Left kidney (tissue), 2 donors: ENCODE measurements around the gene TXNRD2. TPM values are rescaled to one million over a fixed set of nuclear protein-coding genes. Genes with fewer than 3 reads are reported as not detected.

Source experiments
- DNase-seq: peaks from one replicate; pipeline ENCODE4 v3.0.0-alpha.2; 2013
- polyA plus RNA-seq: library from polyadenylated mRNA; unstranded; fragments of 120-200 nt; gene quantifications from one replicate; pipeline ENCODE4 v1.2.1, GENCODE V29; 2013; ENCODE audit not compliant: insufficient read length

Gene TXNRD2
- polyA plus RNA-seq, 1 donor, result 27.7 TPM

DNA sequence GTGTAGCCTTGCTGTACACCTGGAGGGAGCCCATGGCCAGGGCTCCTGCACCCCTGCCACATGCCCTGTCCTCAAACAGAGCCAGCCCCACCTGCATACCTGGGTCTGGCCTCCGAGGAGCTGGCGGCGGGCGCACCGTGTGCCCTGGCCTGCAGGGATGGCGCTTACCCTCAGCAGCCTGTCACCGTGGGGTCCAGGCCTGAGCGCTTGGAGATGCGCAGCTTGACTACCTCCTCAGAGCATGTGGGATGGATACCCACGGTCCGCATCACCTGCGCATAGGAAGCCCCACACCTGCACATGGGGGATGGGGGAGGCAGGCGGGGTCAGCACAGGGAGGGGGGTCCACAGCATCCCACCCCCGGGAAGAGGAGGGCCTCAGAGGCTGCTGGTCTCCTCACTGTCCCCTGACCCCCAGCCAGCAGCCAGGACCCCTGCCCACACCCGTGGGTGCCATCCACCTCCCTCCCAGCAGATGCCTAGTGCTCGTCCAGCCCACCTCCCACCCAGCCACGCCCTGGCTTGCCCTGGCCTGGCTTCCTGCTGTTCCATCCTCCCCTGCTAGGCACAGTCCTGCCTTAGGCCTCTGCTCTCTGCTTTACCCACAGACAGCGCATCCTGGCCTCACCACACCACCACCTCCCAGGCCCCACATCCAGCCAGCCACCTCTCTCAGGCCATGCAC is 64.5 kb downstream of the TXNRD2 start:
- DNase-seq, result no peak

DNA sequence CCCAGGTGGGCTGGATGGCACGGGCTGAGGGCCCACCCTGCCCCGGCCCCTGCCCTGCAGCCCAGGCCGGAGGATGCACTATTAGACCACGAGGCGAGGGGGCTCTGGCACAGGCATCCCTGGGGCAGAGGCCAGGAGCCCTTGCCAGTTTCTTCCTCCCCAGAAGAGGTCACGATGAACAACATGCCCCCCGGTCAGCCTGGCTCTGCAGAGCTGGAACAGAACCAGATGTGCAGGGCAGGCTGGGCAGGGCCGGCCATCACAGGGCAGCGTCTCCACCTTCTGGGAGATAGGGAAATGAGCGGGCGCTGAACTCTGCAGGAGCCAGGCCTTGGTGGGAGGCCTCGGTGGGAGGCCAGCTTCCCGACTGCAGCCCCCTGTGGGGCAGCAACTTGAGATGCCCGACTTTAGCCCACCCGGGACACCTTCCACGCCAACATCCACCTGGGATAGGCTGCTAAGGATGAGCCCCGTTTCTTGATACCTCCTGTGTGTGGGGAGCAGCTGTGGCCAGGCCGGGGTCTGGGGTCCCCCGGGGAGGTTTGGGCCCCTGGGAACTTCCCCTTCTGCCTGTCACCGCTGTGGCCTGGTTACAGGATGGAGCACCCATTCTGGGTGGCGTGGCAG is 65.2 kb downstream of the TXNRD2 start:
- DNase-seq, result no peak

DNA sequence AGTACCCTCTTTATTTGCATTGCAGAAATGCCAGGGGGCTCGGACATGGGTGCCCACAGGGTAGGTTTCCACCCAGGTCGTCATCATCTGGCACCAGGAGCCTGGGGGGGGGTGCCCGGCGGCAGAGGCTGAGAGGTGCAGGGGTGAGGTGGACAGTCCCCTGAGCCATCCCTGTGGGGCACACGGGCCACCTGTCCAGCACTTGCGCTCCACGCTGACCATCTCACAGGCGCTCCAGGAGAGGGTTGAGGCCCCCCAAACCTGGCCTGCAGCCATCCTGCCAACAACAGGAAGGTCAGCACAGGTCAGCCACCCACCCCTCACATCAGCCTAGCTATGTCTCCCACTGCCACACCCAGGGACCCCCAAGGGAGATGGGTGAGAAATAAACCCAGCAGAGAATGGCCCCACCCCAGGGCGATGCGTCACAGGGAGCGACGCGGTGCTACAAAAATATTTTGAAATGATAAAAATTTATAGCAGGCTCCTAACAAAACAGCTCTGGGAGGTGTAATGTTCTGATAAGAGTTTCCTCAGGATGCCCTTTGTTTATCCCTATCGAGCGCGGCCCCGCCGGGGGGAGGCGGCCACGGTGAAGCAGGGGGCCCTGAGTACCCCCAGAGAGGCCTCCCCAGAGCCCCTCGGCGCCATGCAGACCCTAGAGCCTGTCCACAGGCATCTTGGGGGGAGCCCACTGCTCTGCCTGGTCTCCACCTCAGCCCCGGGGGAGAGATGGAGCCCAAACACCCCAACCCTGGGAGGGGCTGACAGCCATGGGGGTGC is 65.9 kb downstream of the TXNRD2 start:
- DNase-seq, result no peak

DNA sequence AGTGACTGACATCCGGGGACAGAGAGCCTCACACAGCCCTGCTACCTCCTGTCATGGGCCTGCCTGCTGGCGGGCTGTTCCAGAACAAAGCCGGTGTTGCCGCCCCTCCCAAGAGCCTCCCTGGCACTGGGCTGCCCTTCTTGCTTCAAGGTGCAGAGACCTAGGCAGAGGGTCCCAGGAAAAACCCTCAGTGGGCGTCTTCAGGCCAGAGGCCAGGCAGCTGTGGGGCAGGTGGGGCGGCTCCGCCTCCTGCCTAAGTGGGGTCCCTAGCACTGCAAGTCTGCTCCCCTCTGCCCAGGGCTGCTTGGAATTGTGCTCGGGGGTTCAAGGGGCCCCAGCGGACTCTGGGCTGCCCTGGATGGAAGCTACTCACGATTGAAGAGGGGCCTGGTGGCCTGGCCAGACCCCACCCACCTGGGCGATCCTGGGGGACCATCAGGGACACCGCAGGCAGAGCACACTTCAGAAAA is 66.5 kb downstream of the TXNRD2 start:
- no peak for DNase-seq

DNA sequence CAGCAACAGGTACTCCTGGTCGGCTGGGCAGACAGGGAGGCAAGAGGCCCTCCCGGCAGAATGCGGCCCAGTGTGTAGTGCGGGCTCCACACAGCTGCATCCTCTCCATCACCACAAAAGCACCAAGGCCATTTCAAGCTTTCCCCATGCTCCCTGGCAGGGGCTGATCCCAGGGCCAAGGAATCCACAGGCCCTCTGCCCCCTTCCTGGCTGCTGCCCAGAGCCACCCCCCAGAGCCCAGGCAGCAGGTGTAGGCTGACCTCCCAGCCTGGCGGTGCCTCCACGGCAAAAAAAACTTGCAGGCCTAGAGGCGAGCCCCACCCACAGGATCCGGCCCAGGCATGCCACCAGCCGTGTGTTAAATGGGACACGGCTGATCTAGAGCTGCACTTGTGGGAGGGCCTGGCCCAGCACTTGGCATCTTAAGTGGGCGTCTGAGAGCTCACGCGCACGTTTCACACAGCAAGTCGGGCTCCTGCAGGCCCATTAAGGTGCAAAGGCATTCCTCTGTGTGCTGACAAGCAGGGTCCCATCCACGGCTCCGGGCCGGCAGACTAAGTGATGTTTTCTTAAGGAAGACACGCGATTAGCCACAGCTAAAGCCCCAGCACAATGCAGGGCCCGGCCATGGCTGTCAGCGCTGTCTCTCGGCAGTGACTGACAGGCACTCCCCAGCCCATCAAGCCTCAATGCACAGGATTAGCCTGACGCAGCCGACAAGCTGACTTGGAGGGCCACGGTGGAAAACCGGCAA is 67.1 kb downstream of the TXNRD2 start:
- no peak for DNase-seq

DNA sequence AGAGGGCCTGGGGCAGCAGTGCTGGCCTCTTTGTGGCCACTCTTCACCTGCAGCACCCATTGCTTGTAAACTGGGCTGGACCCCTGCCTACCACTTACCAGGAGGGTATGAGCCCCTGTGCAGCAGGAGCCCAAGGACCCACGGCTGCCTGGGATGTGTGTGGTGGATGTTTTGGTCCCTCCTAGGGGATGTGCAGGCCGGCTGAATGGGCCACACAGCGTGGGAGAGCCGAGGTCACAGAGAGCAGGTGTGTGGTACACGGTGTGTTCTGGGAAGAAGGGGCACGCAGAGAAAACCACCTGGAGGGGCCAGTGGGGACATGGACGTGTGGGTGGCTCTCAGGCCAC is 67.7 kb downstream of the TXNRD2 start:
- DNase-seq, result no peak

DNA sequence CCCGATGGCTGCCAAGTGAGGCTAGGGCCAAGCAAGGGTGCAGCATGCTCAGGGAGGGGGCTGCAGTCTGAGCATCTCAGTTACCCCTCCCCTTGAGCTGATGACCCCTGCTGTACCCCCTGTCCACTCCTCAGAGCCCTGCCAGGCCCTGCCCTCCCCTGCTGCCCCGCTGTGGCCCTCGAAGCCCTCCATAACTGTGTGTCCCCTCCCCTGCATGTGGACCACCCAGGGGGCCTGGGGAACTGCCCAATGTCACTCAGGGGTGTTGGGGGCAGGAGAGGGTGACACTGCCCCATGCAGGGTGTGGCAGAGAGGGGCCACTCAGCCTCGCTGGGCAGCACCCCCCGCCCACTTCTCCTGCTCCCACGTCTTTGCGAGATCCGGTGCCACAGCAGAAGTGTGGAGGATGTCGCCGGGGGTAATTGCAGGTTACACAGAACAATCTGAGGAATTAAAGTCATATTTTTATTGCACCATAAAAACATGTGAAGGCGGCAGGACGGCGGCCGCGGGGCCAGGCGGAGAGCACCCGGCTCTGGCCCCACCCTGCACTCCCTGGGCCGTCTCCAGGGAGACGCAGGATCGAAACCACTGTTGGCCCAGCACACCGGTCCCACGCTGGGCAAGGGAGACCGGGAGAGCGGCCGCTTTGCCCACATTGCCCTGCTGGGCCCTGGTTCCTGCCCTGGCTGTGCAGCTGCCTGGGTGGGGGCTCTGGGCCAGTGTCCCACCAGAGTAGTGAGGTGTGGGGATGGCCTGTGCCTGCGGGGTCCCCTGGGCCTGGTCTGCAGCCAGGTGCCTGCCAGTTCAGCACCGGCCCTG is 68.3 kb downstream of the TXNRD2 start:
- DNase-seq, result no peak

DNA sequence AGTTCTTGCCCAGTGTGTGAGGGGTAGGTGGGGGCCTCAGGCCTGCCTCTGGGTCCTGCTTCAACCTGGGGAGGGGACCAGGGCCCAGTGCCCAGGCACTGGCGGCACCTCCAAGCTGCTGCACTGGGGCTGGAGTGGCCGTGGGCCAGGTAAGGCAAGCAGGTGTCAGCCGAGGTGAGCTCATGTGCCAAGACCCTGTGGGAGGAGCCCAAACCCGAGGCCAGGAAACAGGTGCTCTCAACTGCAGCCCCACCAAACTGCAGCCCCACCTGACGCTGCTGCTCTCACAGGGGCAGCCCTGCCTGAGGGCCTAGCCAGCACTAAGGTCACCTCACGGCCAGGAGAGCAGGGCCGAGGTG is 68.9 kb downstream of the TXNRD2 start:
- DNase-seq, result no peak

DNA sequence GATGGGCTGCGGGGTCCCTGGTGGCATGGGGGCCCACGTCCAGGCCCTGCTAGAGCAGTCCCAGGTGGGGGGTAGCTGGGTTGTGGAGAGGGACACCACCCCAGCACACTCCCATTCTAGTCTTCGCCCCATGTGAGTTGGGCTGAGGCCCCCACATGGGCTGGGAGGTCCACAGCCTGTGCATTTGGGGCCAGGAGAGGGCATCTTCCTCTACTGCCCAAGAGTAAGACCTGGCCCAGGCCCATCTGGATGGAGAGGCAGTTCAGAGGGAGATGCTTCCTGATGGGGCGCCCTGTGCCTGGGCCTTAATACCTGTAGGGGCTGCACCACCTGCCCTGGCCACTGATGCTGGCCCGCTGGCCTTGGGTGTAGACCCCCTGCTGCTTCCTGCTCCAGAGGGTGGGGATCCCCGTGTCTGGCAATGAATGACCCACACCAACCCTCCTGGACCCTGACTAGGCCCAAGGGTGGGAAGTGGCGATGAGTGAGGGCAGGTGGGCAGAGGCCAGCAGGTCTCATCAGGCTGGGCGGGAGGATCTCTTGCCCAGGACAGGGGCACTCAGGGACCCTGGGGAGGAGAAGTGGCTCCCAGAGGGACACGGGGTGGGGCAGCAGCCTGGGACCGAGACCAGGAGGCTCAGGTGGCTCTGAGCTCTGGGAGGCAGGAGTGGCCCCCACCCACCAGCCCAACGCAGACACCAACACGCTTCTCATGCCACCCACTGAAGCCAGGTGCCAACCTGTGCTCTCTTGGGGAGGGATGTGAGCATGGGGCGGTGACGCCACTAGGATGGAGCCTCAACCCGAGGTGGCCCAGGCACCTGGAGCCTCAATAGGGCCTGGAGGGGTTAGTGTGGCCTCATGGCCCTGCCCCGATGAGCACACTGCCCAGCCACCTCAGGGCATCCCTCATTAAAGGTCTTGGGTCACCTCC is 69.5 kb downstream of the TXNRD2 start:
- DNase-seq, result no peak

DNA sequence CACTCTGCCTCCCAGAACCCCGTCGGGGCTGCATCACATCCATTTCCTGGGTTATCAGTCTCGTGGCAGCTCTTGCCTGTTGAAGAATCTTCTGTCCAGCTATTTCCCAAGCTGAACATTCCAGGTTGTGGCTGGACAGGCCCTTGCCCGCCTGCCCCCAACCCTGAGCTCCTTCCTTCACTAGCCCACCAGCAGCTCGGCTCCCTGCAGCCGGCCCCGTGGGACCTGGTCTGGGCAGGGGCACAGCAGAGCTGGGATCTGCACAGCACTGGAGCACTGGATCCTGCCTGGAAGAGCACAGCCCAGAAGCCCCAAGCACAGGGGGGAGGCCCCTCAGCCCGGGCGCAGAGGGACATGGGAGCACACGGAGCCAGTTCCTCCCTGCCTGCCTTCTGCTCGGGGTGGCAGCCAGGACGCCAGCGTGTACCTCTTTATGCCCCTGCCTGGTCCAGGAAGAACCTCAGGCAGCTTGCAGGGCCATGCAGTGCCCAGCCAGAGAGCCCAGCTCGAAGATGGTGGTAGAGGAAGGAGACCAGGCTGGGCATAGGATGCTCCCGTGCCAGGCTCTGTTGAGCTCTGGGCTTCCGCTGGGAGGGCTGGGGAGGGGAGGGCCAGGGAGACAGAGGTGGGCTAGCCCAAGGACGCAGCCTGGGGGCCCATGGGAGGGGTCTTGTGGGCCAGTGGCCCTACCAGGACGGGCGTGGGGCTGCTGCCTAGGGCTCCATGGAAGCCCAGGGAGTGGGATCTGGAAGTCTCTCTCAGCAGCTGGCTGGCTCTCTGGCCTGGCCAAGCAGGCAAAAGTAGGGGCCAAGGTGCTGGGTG is 70.4 kb downstream of the TXNRD2 start:
- no peak for DNase-seq

DNA sequence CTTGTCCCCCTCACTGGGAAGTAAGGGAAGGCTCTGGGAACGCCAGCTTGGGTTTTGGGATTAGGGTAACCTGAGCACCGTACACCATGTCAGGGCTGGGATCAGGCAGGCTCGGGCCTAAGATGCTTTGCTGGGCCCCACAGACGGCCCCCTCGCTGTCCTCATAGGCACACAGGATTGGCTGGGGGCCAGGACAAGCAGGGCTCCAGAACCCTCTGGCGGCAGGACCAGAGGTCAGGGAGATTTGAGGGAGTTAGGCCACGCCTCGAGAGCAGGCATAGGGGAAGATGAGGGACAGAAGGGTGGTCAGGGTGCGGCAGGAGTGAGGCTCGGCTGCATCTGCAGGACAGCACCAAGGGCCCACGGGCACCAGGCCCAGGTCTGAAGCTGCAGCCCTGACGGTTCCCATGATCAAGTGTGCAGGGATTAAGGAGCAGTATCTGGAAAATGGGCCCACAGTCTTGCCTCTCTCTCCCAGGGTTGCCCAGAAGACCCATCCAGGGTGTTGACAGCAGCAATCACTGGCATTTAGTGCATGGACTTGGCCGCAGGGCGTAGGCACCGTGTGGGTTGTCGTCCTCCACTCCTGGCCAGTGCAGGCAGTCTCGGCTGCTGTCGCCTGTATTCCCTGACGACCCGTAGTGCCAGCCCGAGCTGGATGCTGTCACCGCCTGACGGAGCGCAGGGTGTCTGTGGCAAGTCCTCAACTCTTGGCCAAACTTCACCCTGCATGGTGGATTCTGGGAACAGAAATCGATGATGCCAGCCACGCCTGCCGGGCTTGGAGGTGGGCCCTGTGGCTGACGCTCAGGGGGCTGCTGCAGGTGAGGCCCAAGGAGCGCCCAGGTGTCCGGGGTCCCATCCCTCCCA is 71.2 kb downstream of the TXNRD2 start:
- no peak for DNase-seq

DNA sequence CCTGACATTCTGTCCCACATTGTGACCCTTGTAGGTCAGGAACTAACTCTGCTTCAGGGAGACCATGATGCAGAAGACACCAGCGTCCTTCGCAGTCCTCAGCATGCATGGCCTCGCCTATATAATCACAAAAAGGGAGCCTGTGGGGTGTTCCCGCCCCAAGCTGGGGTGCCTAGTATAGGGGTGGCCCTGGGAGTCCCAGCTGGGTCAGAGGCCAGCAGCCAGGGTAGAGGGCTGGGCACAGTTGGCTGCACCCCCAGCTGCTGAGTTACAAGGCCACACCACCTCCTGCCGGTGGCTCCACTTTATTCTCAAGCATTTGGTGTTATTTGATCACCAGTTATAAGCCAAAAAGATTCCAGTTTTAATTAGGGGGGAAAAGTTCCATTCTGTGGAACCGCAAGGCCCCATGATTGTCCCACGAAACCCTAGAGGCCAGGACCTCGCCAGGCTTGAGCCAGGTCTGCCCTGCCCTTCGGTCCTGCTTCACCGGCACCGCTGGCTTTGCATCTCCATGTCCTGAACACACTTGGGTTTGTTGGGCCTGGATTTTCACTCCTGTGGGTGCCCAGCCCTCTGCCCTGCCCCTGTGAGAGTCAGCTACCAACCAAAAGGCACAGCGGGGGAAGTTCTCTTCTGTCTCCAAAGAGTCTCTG is 72.0 kb downstream of the TXNRD2 start:
- DNase-seq, result no peak

DNA sequence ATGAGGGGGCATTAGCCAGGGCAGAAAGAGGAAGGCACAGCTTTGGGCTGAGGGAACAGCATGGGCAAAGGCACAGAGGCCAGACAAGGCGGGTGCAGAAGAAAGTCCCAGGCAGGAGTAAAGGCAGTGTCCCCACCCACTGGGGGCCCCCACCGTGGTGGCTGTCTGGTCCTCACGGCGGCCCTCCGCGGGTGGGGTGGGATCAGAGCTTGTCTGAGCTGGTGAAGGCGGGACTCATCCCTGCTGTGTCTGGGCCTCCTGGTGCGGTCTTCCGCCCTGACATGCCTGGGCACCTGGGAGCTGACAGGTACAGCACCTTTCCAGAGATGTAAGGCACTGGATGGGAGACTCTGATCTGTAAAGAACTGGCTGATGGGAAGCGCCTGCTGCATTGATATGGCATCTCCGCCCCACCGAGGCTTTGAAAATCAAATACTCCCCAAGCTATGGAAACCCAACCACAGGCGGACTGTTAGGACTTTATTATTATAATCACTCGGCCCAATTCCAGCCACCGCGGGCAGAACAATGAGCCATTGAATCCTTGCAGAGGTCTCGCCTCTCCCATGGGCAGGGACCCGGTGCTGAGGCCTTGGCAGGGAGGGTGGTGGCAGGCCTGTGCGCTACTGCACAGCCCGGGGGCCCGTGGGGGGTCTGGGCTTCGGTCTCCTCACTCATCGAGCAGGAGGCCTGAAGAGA is 72.7 kb downstream of the TXNRD2 start:
- DNase-seq, result no peak

DNA sequence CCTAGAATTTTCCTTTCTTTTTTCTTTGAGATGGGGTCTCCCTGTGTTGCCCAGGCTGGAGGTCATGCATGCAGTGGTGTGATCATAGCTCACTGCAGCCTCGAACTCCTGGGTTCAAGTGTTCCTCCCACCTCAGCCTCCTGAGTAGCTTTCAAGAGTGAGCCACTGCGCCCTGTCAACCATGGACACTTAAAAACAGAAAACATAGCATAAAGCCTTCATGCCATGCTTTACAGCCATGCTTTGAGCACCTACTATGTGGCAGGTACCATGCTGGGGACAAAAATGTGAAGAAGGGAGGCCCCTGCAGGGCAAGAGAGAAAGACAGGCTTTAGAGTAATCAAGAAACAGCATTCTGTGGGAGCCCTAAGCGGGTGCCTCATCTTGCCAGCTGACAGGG is 73.3 kb downstream of the TXNRD2 start:
- DNase-seq, result no peak

DNA sequence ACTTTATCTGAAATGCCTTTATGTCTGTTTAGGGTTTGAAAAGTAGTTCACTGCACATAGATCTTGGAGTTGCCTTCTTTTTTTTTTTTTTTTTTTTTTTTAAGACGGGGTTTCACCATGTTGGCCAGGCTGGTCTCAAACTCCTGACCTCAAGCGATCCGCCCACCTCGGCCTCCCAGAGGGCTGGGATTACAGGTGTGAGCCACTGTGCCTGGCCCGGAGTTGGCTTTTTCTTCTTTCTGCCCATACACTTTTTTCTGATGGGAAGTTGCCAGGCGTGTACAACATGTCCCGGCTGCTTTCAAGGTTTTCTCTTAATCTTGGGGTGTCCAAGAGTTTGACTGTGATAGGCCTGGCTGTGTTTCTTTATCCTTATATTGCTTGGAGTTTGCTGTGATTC is 74.0 kb downstream of the TXNRD2 start:
- no peak for DNase-seq

DNA sequence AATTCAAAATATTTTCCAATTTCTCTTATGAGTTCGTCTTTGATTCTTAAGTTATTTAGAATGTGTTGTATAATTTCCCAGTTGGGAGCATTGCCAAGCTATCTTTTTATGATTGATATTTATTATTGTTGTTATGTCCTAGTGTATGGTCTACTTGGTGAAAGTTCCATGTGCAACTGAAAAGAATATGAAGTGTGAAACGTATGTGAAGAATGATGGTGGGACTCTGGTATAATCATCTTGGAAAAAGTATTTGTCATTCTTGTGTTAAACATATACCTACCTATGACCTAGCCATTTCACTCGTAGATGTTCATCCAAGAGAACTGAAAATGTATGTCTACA is 75.0 kb downstream of the TXNRD2 start:
- no peak for DNase-seq

DNA sequence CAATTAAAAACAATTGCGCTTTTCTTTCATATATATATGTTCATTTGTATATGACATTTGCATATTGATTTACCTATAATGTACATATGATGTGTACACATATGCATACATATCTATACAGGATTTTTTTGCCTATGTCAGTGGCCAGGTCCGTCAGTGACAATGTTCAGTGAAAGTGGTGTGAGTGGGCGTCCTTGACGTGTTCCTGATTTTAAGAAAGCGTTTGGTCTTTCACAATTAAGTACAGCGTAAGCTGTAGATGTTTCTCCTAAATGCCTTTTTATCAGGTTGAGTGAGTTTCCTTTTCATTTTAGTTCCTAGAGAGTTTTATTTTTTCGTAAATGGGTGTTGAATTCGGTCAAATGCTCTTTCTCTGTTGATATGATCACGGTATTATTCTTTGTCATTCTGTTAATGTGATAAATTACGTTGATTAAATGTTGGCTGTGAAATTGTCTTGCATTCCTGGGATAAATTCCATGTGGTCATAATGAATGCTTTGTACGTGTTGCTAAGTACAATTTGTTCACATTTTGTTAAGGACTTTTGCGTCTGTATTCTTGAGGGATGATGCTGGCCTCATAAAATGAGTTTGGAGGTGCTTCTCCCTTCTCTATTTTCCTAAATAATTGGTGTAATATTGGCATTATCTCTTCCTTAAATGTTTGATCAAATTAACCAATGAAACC is 76.3 kb downstream of the TXNRD2 start:
- no peak for DNase-seq
